Kidney tubule cell (primary cell): Measurements from ENCODE around the gene IL5.
"Not testable (repeated sequence)": the region's sequence is repeated elsewhere in the genome, so short reads cannot be mapped to it uniquely, and the experiment has no call there.

Experiments used
- DNase-seq: peaks from one replicate; pipeline ENCODE4 v3.0.0-alpha.2; 2018; ENCODE audit warnings: low spot score

Gene IL5

DNA sequence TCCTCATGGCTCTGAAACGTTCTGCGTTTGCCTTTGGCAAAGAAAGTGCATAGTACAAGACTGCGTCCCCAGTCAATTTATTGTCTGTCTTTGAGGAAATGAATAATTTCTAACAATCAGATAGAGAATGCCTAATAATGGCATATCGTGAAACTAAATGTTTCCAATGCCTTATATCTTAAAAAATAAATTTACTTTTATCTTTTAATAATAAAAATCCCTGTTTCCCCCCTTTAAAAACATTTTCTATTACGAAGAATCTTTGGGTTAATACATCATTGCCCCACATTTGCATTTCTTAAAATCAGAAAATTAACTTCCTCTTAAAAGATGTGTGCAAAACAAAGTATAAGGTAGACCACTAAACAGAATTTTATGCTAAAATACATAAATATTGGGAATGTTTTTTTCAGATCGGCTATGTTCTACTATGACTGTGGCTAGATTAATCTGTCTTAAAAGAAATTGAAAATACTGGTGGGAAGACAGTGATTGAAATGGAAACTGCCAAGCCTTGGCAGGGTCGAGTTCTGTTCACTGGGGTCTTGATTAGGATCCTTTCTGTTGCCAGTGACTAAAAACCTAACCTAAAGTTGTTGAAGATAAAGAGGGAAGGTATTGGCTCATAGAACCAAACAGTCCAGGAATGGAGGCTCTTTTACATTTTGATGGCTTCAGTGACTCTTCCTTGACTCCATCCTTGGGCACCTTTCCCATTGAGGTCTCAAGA lies at the start of gene IL5:
Gene IL5 (minus strand): TSS at position 51 of the 730 bp plus-strand sequence. CDS start 44 bp downstream, at position 7.
- DNase-seq, result no peak

DNA sequence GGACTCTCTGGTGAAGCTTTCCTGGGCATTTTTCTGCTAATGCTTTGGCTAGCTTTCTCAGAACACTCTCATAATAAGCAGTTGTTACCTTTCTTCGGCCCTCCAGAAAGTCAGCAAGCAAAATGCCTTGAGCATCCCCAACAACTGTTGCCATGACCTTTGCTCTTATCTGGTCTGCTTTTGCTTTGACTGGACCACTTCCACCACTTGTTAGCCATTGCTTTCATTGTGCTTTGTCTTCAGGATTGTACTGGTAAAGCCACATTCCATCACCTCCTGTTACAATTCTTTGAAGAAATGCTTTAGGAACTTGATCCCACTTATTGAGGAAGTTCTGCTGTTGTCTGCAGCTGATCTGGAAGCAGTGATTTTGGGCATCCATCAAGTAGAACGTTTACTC lies 49.2 kb upstream of the IL5 start:
- no peak for DNase-seq

DNA sequence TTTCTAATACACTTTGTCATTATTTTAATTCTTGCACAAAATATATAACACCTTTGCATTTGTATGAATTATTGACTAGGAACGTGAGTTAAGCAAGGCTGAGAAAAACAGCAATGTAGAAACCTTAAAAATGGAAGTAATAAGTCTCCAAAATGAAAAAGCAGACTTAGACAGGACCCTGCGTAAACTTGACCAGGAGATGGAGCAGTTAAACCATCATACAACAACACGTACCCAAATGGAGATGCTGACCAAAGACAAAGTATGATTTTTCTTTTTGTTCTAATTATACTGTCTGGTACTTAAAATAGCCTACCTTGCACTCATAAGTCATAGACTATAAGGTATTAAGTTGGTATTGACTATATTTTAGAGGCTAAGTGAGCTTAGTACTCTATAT lies 47.8 kb upstream of the IL5 start:
- no peak for DNase-seq

DNA sequence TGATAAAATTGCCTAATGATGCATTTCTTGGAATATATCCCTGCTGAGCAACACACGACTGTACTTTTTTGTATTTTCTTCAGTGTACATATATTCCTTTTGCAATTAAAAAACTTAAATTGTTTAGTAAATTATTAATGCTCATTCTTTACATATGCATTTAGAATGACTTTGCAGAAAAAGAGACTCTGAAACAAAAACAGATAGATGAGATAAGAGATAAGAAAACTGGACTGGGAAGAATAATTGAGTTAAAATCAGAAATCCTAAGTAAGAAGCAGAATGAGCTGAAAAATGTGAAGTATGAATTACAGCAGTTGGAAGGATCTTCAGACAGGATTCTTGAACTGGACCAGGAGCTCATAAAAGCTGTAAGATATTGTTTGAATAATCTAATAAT lies 46.1 kb upstream of the IL5 start:
- no peak for DNase-seq

DNA sequence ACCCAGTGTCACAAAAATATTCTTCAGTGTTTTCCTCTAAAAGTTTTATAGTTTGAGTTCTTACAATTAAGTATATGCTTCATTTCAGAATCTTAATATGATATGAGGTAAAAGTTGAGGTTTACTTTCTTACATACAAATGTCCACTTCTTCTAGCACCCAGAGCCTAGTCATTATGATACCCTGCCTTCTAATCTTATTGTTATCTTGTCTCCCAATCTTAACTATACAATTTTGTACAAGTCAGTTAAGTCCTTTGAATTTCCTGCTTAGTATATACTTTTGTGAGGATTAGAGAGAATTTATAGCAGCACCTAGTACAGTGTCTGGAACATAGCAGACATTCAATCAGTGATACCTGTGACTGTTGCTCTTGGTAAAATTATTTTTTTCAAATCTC lies 42.7 kb upstream of the IL5 start:
- DNase-seq, result no peak

DNA sequence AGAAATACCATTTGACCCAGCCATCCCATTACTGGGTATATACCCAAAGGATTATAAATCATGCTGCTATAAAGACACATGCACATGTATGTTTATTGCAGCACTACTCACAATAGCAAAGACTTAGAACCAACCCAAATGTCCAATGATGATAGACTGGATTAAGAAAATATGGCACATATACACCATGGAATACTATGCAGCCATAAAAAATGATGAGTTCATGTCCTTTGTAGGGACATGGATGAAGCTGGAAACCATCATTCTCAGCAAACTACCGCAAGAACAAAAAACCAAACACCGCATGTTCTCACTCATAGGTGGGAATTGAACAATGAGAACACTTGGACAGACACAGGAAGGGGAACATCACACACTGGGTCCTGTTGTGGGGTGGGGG lies 41.2 kb upstream of the IL5 start:
- DNase-seq, result not testable (repeated sequence)

DNA sequence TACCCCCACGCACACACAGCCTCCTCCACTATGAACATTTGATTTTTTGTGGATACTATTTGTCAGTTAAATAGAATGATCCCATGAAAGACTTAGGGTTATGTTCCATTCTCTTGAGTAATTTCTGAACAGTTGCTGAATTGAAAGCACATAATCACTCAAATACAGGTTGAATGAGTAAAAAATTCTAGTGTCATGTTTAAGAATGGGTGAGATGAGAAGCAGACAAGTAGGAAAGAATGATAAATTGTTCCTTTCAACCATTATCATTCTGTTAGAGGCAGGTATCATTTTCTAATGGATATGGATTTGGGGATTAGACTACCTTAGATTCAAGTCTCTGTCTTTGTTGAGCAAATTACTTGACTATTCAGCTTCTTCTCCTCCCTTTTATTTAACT lies 32.8 kb upstream of the IL5 start:
- no peak for DNase-seq

DNA sequence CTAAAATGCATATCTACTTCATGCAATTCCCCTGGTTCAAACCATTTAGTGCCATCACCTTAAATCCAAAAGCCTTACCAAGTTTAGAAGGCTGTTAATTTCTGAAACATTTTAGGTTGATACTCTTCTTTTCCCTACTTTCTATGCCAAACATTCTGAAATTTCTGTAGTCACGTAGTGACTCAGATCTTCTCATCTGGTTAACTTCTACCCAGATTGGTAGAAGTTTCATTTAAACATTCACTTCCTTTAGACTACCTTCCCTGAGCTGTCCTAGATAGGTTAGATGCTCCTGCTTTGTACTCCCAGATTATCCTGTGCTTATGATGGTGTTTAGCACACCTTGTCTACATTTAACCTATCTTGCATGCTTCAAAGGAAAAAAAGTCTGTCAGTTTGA lies 23.3 kb upstream of the IL5 start:
- DNase-seq, result peak; percentile 12

DNA sequence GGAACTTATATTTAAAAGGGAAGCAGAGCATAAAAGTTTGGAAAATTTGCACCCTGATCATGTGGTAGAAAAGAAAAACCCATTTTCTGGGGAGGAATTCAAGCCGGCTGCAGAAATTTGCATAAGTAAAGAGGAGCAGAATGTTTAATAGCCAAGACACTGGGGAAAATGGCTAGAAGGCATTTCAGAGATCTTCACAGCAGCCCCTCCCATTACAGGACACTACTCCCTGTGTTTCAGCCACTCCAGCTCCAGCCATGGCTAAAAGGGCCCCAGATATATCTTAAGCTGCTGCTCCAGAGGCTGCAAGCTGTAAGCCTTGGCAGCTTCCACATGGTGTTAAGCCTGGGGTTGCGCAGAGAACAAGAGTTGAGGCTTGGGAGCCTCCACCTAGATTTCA lies 21.2 kb upstream of the IL5 start:
- not testable (repeated sequence) for DNase-seq

DNA sequence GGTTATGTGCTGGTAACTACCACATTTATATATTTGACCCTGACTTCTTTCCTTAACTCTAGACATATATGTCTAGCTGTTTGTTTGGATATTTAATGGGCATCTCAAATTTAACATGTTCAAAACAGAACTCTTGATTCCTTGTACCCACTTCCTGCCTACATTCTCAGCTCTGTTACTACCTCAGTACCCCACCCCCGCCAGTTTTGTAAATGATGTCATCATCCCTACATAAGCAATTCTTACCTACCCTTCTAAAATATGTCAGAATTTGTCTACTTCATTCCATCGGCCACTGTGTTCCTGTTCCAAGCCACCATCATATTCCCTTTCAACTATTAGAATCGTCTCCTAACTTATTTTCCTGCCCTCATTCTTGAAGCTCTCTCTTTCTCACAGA lies 18.3 kb upstream of the IL5 start:
- DNase-seq, result peak; percentile 64

DNA sequence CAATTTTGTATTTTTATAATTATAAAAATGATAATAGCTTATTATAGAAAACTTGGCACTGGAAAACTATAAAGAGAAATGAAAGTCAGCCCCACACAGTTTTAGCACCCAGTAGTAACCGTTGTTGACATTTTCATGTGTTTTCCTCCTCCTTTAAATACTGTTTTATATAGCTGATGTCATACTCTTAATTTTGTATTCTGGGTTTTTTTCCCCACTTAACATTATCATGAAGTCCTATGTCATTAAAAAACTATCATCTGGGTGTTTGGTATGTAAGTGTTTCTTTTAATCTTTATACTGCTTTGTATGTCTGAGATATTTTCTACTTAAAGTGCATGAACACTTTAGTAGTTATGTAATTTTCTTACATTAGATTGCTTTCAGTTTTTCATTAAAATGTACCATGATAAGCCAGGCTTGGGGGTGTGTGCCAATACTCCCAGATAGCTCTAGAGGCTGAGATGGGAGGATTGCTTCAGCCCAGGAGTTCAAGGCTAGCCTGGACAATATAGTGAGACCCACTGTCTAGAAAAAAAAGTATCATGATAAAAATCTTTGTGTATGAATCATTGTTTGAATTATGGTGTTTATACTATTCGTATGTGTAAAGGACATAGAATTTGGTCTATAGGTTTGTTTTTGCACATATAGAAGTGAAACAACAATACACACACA lies 16.2 kb upstream of the IL5 start:
- no peak for DNase-seq

DNA sequence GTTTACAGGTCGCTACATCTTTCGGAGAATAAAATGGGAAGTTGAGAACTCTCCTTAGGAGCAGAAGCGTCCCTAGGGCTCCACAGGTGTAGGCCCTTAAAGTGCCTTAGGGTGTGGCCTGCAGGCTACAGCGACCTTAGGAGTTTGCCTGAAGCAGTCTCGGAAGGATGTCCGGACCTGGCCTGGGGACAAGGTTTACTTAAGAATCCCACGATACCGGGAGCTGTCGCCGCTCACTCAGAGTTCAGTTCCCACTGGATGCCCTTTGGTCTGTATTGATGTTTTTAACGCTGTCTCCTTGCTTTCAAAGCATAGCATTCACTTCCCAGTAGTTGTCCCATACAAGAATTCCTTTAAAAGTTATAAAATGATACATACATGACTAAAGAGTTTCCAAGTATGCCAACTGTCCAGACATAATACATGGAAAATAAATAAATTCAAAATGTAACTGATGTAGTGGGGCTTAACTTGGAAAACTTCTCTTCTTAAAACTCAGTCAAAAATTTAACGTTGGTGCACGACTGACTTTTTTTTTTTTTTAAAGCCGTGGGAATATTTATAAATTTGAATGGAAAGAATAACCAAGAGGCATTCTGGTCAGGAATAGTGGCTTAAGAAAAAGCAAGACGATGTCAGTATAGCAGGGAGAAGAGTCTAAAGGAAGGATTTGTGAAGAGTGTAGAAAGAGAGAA lies 14.3 kb upstream of the IL5 start:
- peak; percentile 76 for DNase-seq

DNA sequence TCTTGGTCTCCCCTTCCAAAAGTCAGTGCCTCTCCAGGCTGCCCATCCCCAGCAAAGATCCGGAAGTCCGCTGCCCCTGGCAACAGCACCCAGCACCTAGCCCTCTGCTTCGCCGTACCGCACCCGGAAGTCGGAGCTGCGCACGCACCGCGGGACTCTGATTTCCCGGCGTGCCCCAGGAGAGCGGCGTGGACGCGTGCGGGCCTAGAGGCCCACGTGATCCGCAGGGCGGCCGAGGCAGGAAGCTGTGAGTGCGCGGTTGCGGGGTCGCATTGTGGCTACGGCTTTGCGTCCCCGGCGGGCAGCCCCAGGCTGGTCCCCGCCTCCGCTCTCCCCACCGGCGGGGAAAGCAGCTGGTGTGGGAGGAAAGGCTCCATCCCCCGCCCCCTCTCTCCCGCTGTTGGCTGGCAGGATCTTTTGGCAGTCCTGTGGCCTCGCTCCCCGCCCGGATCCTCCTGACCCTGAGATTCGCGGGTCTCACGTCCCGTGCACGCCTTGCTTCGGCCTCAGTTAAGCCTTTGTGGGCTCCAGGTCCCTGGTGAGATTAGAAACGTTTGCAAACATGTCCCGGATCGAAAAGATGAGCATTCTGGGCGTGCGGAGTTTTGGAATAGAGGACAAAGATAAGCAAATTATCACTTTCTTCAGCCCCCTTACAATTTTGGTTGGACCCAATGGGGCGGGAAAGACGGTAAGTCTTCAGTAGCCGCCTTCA lies 13.6 kb upstream of the IL5 start, which contains the start of gene RAD50:
Gene RAD50 (plus strand): TSS at position 215 of the 715 bp plus-strand sequence. CDS start 348 bp downstream, at position 563.
- DNase-seq, result peak; percentile 93

DNA sequence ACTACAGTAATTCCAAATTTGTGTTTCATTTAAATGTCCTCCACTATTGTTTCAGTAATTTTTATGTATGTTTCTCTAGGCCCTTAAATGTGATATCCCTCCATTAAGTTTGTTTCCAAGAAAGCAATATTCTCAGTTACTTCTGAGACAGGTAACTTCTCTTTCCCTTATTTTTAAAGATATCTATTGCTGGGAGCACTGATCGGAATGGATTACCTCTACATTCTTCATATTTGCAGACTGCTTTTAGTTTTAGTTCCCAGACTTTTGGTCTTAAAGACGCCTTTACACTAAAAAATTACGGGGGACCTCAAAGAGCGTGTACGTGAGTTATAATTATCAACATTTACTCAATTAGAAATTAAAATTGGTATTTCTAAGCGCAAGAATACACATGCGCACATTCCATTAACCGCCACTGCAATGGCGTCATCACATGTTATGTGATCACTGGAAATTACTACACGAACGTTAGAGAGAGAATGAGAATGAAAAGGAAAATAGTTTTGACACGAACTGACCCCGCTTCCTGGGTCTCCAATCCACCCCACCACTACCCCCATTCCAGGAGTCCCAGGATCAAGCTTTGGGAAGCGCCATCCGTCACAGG lies 12.9 kb upstream of the IL5 start:
- DNase-seq, result peak; percentile 2

DNA sequence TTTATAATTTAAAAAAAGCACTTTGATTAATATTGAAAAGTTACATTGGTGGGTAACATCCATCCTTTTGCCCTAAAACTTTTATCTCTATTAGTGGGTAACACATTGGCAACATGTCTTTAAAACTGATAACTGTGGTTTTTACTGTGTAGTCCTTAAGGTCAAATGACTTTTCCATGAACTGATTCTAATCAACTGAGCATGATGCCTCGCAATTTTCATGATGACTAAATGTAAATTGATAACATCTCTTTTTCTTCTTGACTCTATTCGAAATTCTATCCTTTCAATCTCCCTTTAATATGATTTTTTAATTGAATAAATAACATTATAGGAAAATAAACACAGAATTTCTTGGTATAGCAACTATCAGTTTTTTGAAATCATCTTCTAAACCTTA lies 6.3 kb upstream of the IL5 start:
- DNase-seq, result no peak

DNA sequence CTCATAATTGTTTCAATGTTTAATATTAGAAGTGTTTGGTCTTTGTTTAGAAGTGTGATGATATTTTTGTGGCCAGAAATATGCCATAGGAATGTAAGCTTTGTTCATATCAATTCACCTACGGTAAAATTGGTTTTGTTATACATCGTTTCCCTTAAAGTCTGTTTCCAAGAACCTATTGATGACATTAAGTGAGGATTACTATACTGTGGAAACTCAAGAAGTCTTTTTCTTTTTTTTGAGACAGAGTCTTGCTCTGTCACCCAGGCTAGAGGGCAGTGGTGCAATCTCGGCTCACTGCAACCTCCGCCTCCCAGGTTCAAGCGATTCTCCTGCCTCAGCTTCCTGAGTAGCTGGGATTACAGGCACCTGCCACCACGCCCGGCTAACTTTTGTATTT lies 5.5 kb upstream of the IL5 start:
- not testable (repeated sequence) for DNase-seq

DNA sequence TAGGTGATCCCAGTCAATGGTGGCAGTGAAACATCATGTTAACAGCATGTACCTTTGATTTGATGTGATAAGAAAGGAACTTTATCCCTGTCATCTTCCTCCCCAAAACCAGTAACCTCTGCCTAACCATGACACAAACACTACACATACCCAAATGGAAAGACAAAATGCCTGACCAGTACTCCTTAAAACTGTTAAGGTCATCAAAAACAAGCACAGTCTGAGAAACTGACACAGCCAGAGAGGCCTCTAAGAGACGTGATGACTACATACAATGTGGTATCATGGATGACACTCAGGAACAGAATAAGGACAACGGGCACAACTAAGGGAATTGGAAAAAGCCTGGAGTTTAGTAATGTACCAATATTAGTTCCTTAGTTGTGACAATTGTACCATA lies 3.9 kb upstream of the IL5 start:
- DNase-seq, result no peak

DNA sequence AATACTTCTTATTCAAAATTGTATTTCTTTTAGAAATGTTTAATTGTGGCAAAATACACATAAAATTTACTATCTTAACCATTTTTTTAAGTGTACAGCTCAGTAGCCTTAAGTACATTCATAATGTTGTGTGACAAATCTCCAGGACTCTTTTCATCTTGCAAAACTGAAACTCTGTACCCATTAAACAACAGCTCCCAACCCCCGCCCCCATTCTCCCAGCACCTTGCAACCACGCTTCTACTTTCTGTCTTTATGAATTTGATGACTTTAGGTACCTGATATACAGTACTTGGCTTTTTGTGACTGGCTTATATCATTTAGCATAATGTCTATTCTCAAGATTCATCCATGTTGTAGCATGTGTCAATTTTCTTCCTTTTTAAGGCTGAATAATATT lies 2.8 kb upstream of the IL5 start:
- no peak for DNase-seq

DNA sequence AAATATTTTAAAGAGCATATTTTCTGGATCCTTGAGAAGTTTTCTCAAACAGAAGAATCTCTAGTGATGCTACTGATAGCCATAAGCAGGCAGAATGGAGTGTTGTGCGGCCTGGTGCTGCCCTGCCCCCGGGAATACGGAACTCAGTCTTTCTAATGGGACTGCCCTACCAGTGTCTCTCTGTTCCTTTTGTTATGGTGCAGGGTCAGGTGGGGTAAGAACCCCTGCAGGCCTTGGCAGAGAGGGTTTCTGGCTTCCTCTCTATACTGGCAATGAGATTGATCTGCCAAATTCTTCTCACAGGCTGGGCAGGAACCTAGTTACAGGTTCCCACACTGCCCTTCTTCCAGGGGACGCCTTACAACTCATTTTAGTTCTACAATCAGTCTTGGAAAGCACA lies 2.6 kb downstream of the IL5 start:
- DNase-seq, result no peak

DNA sequence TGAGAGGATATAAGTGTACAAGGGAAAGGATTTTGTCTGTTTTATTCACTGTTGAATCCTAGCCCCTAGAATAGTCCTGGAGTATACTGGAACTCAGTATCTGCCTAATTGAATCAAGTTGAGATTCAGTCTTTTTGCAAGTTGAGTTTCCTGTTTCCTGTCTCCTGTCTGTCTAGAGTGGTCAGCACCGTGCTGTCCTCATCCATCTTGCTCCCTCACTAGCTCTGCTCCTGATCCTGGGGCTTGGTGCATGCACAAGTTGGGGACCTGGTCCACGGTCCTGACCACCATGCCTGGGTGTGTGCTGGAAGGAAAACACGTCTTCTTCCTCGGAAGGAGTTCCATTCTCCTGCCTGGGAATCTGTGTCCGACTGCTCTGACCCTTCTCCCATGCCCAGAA lies 3.2 kb downstream of the IL5 start:
- no peak for DNase-seq

DNA sequence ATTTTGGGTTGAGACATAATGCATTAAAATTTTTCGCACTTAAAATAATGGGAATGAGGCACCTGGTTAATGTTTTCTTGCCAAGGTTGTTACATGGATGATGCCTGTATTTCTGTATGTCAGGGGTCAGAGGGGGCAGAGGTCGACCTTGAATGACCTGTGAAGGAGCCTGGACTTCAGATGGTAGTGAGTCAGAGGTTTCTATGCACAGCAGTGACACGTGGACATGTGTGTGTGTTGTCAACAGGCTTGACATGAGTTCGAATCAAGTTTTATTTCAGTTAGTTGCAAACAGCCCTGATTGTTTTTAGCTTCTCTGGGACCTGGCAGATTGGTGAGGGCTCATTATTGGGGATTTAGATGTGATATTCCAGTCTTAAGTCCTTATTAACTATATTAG lies 3.6 kb downstream of the IL5 start:
- DNase-seq, result no peak

DNA sequence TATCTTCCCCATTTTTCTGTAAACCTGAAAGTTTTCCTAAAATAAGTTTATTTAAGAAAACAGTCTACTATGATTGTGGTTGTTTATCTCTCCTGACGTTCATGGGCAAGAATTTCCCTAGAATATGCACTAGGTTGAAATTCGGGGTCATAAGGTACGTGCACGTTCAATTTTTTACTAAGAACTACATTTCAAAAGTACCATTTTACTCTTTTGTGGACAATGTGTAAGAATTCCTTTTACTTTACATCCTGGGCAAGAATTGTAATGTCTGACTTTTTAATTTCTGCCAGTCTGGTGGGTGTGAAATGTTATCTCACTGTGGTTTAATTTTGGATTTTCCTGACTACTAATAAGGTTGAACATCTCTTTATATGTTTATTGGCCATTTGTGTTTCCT lies 12.4 kb downstream of the IL5 start:
- no peak for DNase-seq
